Adipocyte (in vitro differentiated cells): ENCODE measurements around the gene MCTP1.
"Not testable (repeated sequence)": the region's sequence is repeated elsewhere in the genome, so short reads cannot be mapped to it uniquely, and the experiment has no call there.

Experiments used
- DNase-seq: peaks from one replicate; pipeline ENCODE4 v3.0.0-alpha.2; 2015; ENCODE audit warnings: low read depth
- H3K27me3 ChIP-seq: replicated peaks from 2 replicates; pipeline ENCODE4 v1.7.0; 2013; ENCODE audit warnings: mild to moderate bottlenecking, low read length, moderate library complexity; ENCODE audit not compliant: control insufficient read depth, insufficient read depth
- H3K36me3 ChIP-seq: 2 replicates; pipeline ENCODE4 v1.7.0; 2013; ENCODE audit warnings: low read length, mild to moderate bottlenecking, moderate library complexity; ENCODE audit not compliant: control insufficient read depth, insufficient read depth, severe bottlenecking
- H3K4me1 ChIP-seq: 2 replicates; pipeline ENCODE4 v1.7.0; 2013; ENCODE audit warnings: mild to moderate bottlenecking, low read length, moderate library complexity; ENCODE audit not compliant: control insufficient read depth, insufficient read depth
- H3K4me3 ChIP-seq: 2 replicates; pipeline ENCODE4 v1.7.0; 2013; ENCODE audit warnings: mild to moderate bottlenecking, low read length, moderate library complexity
- H3K9ac ChIP-seq: 2 replicates; pipeline ENCODE4 v1.7.0; 2013; ENCODE audit warnings: mild to moderate bottlenecking, low read length, moderate library complexity
- H3K9me3 ChIP-seq: 2 replicates; pipeline ENCODE4 v1.7.0; 2013; ENCODE audit warnings: mild to moderate bottlenecking, low read length, moderate library complexity; ENCODE audit not compliant: control insufficient read depth

Gene MCTP1

DNA sequence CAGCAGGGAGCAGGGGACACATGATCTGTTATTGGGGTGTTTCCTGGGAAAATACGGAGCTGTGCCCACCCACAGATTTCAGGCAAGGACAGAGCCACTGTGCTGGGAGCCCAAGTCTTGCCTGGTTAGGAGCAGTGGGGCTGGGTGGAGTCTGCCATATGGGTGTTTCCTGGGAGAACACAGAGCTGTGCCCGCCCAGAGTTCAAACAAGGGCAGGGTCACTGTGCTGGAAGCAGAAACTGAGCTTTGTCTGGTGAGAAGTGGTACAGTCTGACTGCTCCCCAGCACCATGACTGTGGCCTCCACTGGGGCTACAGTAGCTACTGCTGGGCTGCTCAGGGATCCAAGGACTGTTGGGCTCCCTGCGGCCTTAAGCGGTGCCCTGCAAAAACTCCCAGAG, 135.5 kb downstream of the MCTP1 start:
- Histone ChIP-seq H3K4me3 (no peak overlapping the region), H3K36me3 (no peaks in the 10 kb centered on the region), H3K9ac (no peak overlapping the region), H3K4me1 (no peaks in the 10 kb centered on the region), H3K27me3 (peaks cover 3% of the 10 kb centered on the region), H3K9me3 (peaks cover 15% of the 10 kb centered on the region)
- no peak for DNase-seq

DNA sequence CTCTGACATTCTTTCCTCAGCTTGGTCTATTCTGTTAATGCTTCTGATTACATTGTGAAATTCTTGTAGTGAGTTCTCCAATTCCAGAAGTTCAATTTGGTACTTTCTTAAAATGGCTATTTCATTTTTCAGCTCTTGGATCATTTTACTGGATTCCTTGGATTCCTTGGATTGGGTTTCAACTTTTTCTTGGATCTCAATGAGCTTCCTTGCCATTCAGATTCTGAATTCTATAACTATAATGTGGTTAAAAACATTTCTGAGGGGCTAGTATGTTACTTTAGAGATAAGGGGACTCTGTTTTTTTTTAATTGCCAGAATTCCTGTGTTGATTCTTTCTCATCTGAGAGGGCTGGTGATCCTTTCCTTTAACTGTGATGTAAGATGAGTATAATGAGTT, 136.4 kb downstream of the MCTP1 start:
- Histone ChIP-seq H3K4me3 (no peak overlapping the region), H3K9me3 (peaks cover 15% of the 10 kb centered on the region), H3K27me3 (peaks cover 3% of the 10 kb centered on the region), H3K9ac (no peak overlapping the region), H3K36me3 (no peaks in the 10 kb centered on the region), H3K4me1 (no peaks in the 10 kb centered on the region)
- DNase-seq = no peak

DNA sequence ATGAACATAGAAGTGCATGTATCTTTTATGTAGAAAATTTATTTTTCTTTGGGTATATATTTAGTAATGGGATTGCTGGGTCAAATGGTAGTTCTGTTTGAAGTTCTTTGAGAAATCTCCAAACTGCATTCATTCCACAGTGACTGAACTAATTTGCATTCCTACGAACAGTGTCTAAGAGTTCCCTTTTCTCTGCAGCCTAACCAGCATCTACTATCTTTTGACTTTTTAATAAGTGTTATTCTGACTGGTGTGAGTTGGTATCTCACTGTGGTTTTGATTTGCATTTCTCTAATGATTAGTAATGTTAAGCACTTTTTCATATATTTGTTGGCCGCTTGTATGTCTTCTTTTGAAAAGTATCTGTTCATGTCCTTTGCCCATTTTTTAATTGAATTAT, 141.0 kb downstream of the MCTP1 start:
- H3K4me3 ChIP-seq, H3K27me3 ChIP-seq, DNase-seq, H3K9ac ChIP-seq, H3K4me1 ChIP-seq, H3K36me3 ChIP-seq: not testable (repeated sequence)
- peaks cover 15% of the 10 kb centered on the region for H3K9me3 ChIP-seq

DNA sequence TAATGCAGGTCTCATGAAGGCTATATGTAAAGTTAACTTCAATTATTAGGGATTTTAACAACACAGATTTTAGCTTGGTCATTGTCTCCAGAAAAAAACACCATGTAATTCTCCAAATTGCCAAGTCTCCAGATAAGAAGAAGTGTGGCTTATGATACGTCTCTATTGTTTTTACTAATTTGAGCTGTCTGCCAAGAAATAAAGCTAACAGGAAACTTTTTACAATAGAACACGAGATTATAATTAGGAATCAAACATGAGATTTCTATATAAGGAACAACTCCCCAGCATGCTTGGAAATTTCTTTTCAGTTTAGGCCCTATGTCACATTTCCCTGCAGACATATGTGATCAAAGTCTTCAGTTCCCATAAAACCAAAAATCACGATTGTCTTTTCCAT, 142.7 kb downstream of the MCTP1 start:
- Histone ChIP-seq H3K36me3 (no peaks in the 10 kb centered on the region), H3K9ac (no peak overlapping the region), H3K4me1 (no peaks in the 10 kb centered on the region), H3K4me3 (no peak overlapping the region), H3K27me3 (peaks cover 5% of the 10 kb centered on the region), H3K9me3 (peaks cover 4% of the 10 kb centered on the region)
- DNase-seq = no peak

DNA sequence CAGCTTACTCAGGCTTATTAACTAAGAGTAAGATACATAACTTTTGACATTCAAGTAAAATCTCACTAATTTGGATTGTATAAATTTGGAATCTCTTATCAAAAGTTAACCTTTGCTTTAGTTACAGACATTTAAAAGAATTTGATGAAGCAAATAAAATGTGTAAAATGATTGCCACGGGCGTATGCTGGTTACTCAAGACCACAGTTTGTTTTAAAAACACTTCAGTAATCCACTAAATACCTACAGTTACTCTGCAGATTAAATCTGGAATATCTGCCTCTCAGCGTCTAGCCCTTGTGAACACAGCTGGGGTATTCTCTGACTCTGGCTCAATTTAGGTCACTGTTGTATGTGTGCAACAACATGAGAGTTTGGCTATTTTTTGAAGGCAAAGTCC, 143.8 kb downstream of the MCTP1 start:
- Histone ChIP-seq H3K4me1 (no peaks in the 10 kb centered on the region), H3K9me3 (peaks cover 4% of the 10 kb centered on the region), H3K27me3 (peaks cover 5% of the 10 kb centered on the region), H3K36me3 (no peaks in the 10 kb centered on the region), H3K9ac (no peak overlapping the region), H3K4me3 (no peak overlapping the region)
- DNase-seq = no peak

DNA sequence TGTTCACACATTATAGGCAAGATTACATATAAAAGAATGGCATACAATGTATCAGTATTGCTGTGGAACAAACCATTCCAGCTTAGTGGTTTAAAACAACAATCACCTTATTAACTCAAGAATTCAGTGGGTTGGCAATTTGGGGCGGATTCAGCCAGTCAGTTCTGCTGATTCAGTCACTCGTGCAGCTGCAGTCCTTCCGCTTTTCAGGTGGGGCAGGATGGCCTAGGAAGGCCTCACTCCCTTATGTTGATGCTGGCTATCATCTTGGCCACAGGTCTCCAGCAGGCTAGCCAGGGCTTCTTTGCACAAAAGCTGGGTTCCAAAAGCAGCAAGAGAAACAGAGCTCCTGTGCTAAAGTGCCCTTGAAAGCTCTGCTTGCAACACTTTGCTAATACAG, 150.6 kb downstream of the MCTP1 start:
- no peaks in the 10 kb centered on the region for H3K27me3 ChIP-seq
- DNase-seq = no peak
- H3K4me1 ChIP-seq = no peaks in the 10 kb centered on the region
- H3K4me3 ChIP-seq = no peak overlapping the region
- H3K36me3 ChIP-seq = no peaks in the 10 kb centered on the region
- no peak overlapping the region for H3K9ac ChIP-seq
- H3K9me3 ChIP-seq = no peaks in the 10 kb centered on the region

DNA sequence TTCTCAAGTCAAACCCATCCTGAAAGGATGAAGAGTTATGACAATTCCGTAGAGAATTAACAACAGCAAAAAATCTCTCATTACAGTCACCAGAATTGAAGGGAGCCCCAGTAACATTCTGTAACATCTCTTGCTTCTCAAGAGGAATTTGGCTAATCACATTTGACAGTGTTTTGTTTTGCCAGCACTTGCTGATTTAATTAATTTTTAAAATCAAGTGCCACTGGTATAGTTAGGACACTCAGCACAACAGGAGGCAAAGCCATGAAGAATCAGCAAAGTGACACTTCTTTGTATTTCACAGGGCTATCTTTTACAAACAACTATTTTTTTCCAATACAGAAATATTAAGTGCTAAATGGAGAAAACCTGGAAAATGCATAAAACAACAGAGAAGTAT, 152.8 kb downstream of the MCTP1 start:
- DNase-seq = no peak
- H3K4me3 ChIP-seq = no peak overlapping the region
- no peaks in the 10 kb centered on the region for H3K27me3 ChIP-seq

DNA sequence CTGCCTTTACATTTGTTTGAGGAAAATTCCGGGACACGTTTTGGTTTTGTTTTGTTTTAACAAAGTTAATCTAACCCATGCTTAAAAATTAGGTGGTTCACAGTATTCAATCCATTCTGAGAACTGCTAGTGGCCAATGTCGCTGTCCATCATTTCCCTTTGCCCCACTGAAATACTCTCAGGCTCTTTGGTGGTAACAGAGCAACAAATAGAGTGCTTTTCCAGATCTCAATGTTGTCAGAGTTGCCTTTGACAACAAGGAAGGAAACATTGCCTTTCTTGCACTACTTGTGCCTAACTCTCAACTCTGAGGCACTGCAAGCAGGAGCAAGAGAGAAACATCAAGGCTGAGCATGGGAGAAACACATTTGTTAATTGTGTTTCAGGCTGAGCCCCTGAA, 154.0 kb downstream of the MCTP1 start:
- H3K9ac ChIP-seq = no peak overlapping the region
- H3K27me3 ChIP-seq = no peaks in the 10 kb centered on the region
- H3K9me3 ChIP-seq = no peaks in the 10 kb centered on the region
- DNase-seq = no peak
- no peaks in the 10 kb centered on the region for H3K4me1 ChIP-seq
- H3K36me3 ChIP-seq = no peaks in the 10 kb centered on the region
- H3K4me3 ChIP-seq = no peak overlapping the region

More for the DNA sequence above, 152.8 kb downstream of the MCTP1 start:
- Histone ChIP-seq H3K9ac (no peak overlapping the region), H3K4me1 (no peaks in the 10 kb centered on the region), H3K36me3 (no peaks in the 10 kb centered on the region), H3K9me3 (no peaks in the 10 kb centered on the region)

DNA sequence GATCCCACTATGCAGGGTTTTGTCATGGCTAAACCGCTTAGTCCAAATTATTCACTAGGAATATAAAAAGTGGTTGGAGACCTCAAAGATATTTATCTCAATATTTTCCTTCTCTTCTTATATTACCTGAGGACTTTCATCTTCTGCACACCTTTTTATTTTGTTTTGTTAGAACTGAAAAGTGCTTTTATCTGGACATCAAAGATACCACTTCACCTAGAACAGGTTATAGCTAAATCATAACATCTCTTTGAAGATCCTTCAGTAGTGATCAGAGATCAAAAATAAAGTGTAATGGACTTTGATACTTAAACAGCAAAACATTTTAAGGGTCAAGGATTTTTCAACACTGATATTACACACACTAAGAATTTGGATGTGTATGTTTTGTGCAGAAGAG, 160.2 kb downstream of the MCTP1 start:
- H3K36me3 ChIP-seq = no peaks in the 10 kb centered on the region
- H3K4me3 ChIP-seq = no peak overlapping the region
- H3K27me3 ChIP-seq = no peaks in the 10 kb centered on the region
- no peaks in the 10 kb centered on the region for H3K4me1 ChIP-seq
- no peaks in the 10 kb centered on the region for H3K9me3 ChIP-seq
- no peak for DNase-seq
- H3K9ac ChIP-seq = no peak overlapping the region

DNA sequence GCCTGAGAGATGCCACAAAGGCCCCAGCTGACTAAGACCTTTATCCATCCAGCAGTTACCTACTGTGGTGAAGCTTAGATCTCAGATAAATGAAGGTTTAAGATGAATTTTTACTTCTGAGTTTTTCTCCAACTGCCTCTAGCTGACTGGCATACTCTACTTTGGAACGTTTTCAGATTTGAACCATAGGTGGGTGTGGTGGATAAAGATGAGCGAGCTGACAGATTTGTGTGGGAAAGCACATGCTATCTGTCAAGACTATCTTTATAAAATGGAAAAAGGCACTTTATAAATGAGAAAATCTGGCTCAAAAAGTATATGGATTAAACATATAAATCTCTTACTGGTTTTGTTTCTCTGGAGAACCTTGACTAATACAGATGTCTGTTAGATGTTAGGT, 160.8 kb downstream of the MCTP1 start:
- no peak for DNase-seq
- H3K4me3 ChIP-seq = no peak overlapping the region
- no peaks in the 10 kb centered on the region for H3K9me3 ChIP-seq
- no peaks in the 10 kb centered on the region for H3K36me3 ChIP-seq
- no peaks in the 10 kb centered on the region for H3K27me3 ChIP-seq
- H3K9ac ChIP-seq = no peak overlapping the region
- H3K4me1 ChIP-seq = no peaks in the 10 kb centered on the region

DNA sequence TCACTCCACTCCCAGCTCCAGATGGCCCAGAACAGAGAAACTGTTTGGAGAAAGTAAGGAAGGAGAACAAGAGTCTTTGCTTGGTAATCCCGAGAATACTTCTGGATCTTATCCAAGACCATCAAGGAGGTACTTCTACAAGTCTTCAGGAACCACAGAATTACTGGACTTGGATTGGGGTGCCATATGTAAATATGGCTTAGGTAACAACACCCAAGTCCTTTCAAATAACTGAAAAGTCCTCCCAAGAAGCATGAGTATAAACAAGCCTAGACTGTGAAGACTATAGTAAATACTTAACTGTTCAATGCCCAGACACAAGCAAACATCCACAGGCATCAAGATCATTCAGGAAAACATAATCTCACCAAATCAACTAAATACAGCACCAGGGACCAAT, 170.0 kb downstream of the MCTP1 start:
- H3K4me3 ChIP-seq = no peak overlapping the region
- no peak overlapping the region for H3K9ac ChIP-seq
- peaks cover 8% of the 10 kb centered on the region for H3K9me3 ChIP-seq
- H3K36me3 ChIP-seq = no peaks in the 10 kb centered on the region
- no peak for DNase-seq
- no peaks in the 10 kb centered on the region for H3K4me1 ChIP-seq
- H3K27me3 ChIP-seq = no peaks in the 10 kb centered on the region

DNA sequence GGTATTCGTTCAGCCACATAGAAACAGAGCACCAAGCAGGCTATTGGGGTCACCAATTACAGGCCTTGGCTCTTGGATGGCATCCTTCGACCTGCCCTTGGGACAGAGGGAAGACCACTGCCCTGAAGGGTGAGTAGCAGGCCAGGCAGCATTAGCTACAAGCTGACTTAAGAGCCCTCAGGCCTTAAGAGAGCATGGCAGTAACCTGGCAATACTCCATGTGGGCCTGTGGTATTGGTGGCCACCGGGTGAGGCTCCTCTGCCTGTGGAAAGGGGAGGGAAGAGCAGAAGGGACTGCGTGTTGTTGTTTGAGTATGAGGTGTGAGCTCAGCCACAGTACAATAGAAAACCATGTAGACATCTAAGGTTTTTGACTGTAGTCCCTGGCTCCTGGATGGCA, 170.6 kb downstream of the MCTP1 start:
- Histone ChIP-seq H3K9me3 (peaks cover 8% of the 10 kb centered on the region), H3K36me3 (no peaks in the 10 kb centered on the region), H3K9ac (no peak overlapping the region), H3K4me1 (no peaks in the 10 kb centered on the region), H3K27me3 (no peaks in the 10 kb centered on the region), H3K4me3 (no peak overlapping the region)
- no peak for DNase-seq
